Type B pancreatic cell (in vitro differentiated cells): Measurements from ENCODE around the gene HAUS3. TPM values are rescaled to one million over a fixed set of nuclear protein-coding genes. Genes with fewer than 3 reads are reported as not detected.
A peak's percentile ranks its signal among the peaks of the same experiment; 100 is the strongest.

Source experiments
- DNase-seq: peaks from one replicate; pipeline ENCODE4 v3.0.0; 2021; ENCODE audit warnings: mixed read lengths; ENCODE audit not compliant: unreplicated experiment; ENCODE audit errors: extremely low spot score
- H3K27ac Mint-ChIP-seq: 2 replicates; pipeline ENCODE4 v1.8.0; 2021; ENCODE audit warnings: mild to moderate bottlenecking, mixed read lengths
- H3K27me3 Mint-ChIP-seq: 2 replicates; pipeline ENCODE4 v1.8.0; 2021; ENCODE audit warnings: mixed read lengths
- H3K36me3 Mint-ChIP-seq: 2 replicates; pipeline ENCODE4 v1.8.0; 2021; ENCODE audit warnings: mixed read lengths
- H3K4me1 Mint-ChIP-seq: one replicate; pipeline ENCODE4 v1.8.0; 2021; ENCODE audit warnings: mixed read lengths; ENCODE audit not compliant: unreplicated experiment
- H3K4me3 Mint-ChIP-seq: 2 replicates; pipeline ENCODE4 v1.8.0; 2021; ENCODE audit warnings: mild to moderate bottlenecking, mixed read lengths
- H3K9me3 Mint-ChIP-seq: 2 replicates; pipeline ENCODE4 v1.8.0; 2021; ENCODE audit warnings: mixed read lengths
- CTCF ChIP-seq: fragments of 200-600 bp; sonication (generic); conservative IDR thresholded peaks from 2 replicates; pipeline ENCODE4 v1.5.0; 2021; ENCODE audit warnings: antibody characterized with exemption, mild to moderate bottlenecking
- total RNA-seq: library from RNA; stranded (reverse); gene quantifications from 2 replicates; pipeline ENCODE4 v1.2.1, GENCODE V29; 2021; ENCODE audit warnings: low replicate concordance

HAUS3 gene
- total RNA-seq, 1 donor from 2014 or later = 19.7 TPM

GRCh38 chr4:2259541-2260343 is 17.8 kb upstream of the HAUS3 start:
- peaks cover 2% of the 10 kb centered on the region for H3K36me3 Mint-ChIP-seq

GRCh38 chr4:2259036-2259540 is 17.2 kb upstream of the HAUS3 start:
- peaks cover 6% of the 10 kb centered on the region for H3K4me1 Mint-ChIP-seq
- DNase-seq = no peak
- no peak for TF ChIP-seq CTCF
- no peaks in the 10 kb centered on the region for H3K27me3 Mint-ChIP-seq
- no peak overlapping the region for H3K27ac Mint-ChIP-seq
- H3K36me3 Mint-ChIP-seq = peaks cover 5% of the 10 kb centered on the region
- H3K9me3 Mint-ChIP-seq = no peaks in the 10 kb centered on the region
- peak overlapping the region; percentile 39 for H3K4me3 Mint-ChIP-seq

More at GRCh38 chr4:2259541-2260343, 17.8 kb upstream of the HAUS3 start:
- no peak for TF ChIP-seq CTCF
- Mint-ChIP-seq H3K27ac (no peak overlapping the region), H3K9me3 (no peaks in the 10 kb centered on the region), H3K4me1 (peaks cover 2% of the 10 kb centered on the region), H3K4me3 (peak overlapping the region; percentile 79), H3K27me3 (no peaks in the 10 kb centered on the region)
- DNase-seq = peak; percentile 66

GRCh38 chr4:2258091-2259035 is 16.4 kb upstream of the HAUS3 start:
- no peaks in the 10 kb centered on the region for H3K9me3 Mint-ChIP-seq
- no peak overlapping the region for H3K27ac Mint-ChIP-seq
- H3K4me3 Mint-ChIP-seq = no peak overlapping the region
- TF ChIP-seq CTCF = no peak
- peaks cover 6% of the 10 kb centered on the region for H3K4me1 Mint-ChIP-seq
- DNase-seq = peak; percentile 67
- no peaks in the 10 kb centered on the region for H3K27me3 Mint-ChIP-seq
- peaks cover 5% of the 10 kb centered on the region for H3K36me3 Mint-ChIP-seq

DNA sequence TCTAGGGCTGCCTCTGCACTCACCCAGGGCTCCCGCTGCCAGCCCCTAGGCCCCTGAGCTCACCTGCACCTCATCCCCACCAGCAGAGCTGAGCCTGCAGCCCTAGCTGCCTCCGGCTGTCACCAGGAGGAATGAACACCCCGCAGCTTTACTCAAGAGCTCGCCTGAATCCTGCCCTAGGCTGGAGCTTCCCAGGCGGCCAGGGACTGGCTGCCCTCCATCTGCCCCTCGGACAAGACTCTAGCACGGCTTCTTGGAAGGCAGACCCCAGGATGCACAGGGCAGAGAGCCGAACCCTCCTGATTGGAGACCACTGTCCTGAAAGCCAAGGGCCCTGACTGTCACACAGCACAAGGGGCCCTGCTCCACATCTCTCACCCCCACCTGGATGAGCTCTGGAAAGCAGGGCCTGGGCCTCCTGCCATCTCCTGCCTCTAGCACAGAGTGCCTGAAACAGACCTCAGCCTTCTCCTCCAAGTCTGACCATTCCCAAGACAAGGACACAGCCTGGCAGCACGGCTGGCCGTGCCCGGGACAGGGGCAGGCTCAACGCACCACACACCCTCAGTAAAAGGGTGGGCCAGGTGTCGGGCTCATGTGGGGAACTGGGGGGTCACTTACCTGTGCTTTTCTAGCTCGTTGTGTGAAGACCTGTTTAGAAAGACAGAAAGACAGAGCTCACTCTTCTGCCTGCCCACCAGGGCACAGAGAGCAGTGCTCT is 15.6 kb upstream of the HAUS3 start:
- H3K36me3 Mint-ChIP-seq = peaks cover 9% of the 10 kb centered on the region
- no peaks in the 10 kb centered on the region for H3K27me3 Mint-ChIP-seq
- TF ChIP-seq CTCF = no peak
- H3K4me3 Mint-ChIP-seq = no peak overlapping the region
- no peaks in the 10 kb centered on the region for H3K9me3 Mint-ChIP-seq
- no peak for DNase-seq
- peaks cover 6% of the 10 kb centered on the region for H3K4me1 Mint-ChIP-seq
- no peak overlapping the region for H3K27ac Mint-ChIP-seq

- Mint-ChIP-seq H3K36me3 (peaks cover 9% of the 10 kb centered on the region), H3K9me3 (no peaks in the 10 kb centered on the region), H3K27ac (no peak overlapping the region), H3K27me3 (no peaks in the 10 kb centered on the region), H3K4me3 (no peak overlapping the region), H3K4me1 (peaks cover 6% of the 10 kb centered on the region)
- TF ChIP-seq CTCF = no peak
- no peak for DNase-seq
Measured at GRCh38 chr4:2256781-2257191, 14.9 kb upstream of the HAUS3 start.
